CD4-positive, alpha-beta T cell treated with Interleukin-17A for 4 hours (primary cell): Measurements from ENCODE around the gene FOXL1.
A peak's percentile ranks its signal among the peaks of the same experiment; 100 is the strongest.
"Not testable (repeated sequence)": the region's sequence is repeated elsewhere in the genome, so short reads cannot be mapped to it uniquely, and the experiment has no call there.

ENCODE experiments used
- DNase-seq: peaks from one replicate; pipeline ENCODE4 v3.0.0-alpha.2; 2020; ENCODE audit warnings: mixed read lengths

The FOXL1 gene

DNA sequence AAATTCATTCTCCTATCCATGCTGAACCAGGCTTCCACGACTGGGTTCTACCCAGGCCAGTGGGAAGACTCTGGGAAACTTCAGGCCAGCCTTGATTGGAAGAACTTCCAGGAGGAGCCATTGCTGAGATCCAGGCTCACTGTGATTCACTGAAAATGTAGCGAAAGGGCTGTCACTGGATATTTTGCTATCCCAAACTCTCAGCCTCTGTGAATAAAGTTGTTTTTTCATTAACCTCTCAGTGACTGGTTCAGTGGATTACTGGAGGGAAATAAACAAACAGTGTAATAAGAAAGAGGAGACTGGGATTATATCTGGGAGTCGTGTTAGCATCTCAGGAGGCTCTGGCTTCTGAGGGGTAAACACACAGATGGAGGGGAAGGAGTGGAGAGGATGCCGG, 3.1 kb downstream of the FOXL1 start:
- DNase-seq = no peak

- DNase-seq = no peak
Measured at GRCh38 chr16:86584071-86584685, 5.8 kb downstream of the FOXL1 start.

DNA sequence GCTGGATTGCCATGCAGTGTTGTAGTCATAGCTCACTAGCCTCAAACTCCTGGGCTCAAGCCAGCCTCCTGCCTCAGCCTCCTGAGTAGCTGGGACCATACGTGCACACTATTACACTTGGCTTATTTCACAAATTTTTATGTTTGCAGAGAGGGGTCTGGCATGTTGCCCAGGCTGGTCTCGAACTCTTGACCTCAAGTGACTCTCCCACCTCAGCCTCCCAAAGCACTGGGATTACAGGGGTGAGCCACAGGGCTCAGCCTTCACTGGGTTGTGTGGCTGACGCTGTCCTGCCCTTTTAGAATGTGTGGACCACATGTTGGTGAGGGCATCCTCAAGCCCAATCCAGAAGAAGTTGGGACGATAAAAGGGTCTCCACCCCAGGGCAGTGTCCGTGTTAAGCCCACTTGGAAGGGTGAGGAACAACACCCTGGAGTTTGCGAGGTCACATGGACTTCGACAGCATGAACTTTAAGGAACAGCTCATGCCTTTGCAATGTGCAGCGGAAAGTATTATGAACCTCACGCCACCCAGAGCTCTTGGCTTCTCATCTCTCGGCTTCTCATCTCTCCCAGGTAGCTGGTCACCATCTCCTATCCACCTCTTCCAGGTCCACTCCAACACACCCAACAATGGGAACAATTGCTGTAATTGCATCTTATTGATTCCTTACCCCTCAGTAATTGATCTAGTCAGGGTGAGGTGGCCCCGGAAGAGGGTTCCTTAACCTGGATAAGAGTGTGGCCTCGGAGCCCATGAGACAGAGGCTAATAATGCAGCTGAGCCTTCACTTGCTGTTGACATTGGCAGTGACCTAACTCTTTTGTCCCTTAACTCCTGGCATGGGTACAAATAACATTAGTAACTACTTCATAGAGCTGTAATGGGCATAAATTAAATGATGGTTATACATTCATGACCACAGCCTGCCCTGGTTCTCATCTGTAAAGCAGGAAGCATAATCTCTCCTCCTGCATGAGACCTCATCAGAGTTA, 6.7 kb downstream of the FOXL1 start:
- DNase-seq = no peak

DNA sequence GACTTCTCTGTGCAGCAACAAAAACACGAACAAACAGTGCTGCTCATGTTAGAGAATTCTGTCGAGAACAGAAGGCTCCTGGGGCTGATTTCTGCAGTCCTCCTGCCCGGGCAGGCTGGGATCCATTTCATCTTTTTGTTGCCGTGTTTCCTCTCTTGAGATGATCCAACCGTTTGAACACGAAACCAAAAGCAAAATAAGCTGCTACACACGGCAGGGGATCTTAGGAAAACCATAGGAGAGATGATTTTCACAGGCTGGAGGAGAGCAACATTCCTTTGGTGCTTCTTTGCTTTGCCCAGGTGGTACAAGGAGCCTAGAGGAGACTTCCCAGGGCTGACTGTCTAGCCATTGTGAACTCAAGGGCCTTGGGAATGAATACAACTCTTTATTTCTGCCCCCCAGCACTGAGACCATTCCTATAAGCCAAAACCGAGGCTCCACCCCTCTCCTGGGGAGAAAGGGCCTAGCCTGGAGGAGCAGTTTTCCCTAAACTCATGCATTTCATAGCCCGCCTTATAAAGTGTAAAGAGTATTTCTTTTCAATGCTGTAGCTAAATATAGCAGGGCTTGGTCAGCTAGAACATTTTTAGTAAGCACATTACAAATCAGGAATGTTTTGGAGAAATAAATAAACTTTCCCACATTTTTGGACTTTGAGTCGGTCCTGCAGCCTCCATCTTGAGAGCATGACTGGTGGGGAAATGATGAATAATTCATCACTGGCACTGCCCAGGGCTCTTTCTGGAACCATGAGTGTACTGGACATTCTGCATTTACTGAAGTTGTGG, 7.7 kb downstream of the FOXL1 start:
- no peak for DNase-seq

DNA sequence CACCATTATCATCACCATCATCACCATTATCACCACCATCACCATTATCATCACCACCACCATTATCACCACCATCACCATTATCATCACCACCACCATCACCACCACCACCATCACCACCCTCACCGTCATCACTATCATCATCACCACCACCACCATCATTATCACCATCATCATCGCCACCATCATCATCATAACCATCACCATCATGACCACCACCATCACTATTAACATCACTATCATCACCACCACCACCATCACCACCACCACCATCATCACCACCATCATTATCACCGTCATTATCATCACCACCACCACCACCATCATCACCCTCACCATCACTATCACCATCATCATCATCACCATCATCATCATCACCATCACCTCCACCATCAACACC, 9.1 kb downstream of the FOXL1 start:
- no peak for DNase-seq

DNA sequence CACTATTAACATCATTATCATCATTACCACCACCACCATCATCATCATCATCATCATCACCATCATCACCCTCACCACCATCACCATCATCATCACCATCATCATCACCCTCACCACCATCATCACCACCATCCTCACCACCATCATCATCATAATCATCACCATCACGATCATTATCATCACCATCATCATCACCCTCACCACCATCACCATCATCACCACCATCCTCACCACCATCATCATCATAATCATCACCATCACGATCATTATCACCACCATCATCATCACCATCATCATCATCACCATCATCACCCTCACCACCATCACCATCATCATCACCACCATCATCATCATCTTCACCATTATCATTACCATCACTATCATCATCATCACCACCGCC, 9.6 kb downstream of the FOXL1 start:
- not testable (repeated sequence) for DNase-seq

DNA sequence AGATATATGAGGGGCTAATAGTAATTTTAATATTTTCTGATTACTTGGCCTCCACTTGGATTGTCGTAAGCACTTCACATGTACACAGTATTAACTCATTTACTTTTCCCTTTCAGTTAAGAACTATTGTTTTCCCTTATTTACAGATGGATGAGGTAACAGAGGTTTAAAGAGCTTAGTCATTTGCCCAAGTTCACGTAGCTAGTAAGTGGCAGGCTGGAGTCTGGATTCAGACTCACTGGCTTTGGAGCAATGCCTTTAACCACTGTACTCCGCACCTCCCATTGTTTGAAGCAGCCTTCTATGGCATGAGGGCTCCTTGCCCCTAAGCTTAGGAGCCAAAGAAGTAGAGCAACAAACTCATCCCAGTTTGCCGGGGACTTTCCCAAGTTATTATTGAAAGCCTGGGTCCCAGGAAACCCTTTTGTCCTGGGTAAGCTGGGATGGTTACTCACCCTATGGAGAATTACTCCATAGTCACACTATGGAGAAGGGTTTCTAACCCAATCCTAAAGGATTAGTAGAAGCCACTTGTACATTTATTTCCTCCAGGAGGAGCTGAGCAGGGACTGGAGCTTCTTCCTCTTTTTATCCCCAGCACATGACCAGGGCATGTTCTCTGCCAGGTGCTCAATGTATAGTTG, 12.3 kb downstream of the FOXL1 start:
- no peak for DNase-seq

- no peak for DNase-seq
Measured at GRCh38 chr16:86591270-86591669, 12.9 kb downstream of the FOXL1 start.

DNA sequence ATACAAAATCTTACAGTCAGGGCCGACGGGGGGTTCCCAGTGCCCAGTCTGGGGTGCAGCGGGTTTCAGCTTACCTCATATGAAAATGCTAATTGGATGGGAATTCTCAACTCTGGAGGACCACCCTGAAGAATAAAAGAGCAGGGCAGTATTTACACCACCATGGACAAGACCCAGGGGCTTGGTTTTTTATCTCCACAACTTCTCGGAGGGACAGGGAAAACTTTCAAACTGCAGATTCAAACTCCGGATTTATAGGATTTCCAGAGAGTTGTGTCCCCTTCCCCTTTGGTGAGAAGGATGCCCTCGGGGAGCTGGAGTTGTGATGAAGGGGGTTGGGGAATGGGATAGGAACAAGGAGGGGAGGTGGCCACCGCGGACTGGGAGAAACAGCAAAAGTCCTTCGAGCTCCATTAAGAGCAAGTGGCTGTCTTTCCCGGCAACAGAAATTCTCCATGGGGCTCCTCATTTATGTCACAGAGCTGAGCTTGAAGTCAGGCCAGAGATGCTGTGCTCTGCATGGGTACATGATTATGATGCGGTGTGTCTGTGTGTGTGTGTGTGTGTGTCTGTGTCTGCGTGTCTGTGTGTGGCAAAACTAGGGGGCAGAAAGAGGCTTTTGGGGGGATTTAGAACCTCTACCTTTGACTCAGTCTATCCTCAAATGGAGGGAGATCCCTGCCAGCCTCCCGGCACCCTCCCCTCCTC, 15.7 kb downstream of the FOXL1 start:
- no peak for DNase-seq

GRCh38 chr16:86594721-86595120, 16.4 kb downstream of the FOXL1 start:
- DNase-seq = no peak

DNA sequence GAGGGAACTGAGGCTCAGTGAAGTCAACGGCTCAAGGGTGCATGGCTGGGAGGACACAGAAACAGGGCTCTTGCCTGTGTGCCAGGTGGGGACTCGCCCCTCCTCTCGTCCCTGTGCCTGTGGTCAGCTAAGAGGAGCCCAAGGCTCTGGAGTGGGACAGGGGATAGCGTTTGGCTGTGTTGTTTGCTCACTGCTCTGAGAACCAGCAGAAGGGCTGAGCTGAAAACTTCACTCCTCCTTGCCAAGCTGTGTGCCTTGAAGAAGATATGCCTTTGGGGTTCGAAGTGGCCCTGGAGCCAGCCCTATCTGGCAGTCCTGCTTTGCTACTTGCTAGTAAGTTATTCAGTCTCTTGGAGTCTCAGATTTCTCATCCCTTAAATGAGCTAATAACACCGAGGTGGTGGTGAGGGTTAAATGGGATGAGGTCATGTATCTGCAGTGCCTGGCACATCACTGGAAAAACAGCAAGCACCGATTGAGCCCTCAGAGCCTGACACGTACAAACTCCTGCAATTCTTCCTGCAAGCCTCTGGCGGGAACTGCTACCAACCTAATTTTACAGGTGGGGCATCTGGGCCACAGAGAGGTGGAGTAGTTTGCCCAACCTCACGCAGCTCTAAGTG, 17.7 kb downstream of the FOXL1 start:
- DNase-seq = no peak

- DNase-seq = no peak
Measured at GRCh38 chr16:86597126-86597879, 19.0 kb downstream of the FOXL1 start.

DNA sequence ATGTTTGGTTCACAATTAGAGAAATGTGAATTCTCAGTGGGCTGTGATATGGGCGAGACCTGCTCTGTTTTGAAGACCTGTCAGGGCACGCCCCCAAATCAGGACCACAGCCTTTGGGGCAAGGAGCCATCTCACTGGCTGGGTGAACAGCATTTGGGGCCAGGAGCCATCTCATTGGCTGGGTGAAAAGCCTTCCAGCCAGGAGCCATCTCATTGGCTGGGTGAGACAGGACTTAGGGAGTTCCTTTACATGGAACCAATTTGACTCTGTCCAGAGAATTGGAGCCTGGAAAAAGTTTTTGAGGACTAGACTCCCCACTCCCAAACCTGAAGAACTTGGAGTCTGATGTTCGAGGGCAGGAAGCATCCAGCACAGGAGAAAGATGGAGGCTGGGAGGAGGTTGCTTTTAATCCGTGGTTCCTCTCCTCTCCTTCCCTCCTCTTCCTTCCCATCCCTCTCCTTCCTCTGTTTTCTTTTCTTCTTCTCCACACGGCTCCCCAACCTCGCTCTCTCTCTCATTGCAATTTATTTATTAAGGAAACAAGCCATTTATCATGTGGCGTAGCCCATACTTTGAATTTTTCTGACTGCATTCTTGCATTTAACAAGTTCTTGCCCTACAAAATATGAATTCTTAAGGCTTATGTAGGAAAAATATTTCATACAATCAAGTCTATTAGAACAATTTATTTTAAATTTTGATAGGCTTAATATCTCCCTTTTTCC, 19.7 kb downstream of the FOXL1 start:
- DNase-seq = no peak

GRCh38 chr16:86598607-86599565, 20.5 kb downstream of the FOXL1 start:
- DNase-seq = no peak

- no peak for DNase-seq
Measured at GRCh38 chr16:86601356-86601755, 23.0 kb downstream of the FOXL1 start.

- no peak for DNase-seq
Measured at GRCh38 chr16:86602521-86602920, 24.2 kb downstream of the FOXL1 start.

- DNase-seq = peak; percentile 53
Measured at GRCh38 chr16:86604436-86605193, 26.3 kb downstream of the FOXL1 start.

DNA sequence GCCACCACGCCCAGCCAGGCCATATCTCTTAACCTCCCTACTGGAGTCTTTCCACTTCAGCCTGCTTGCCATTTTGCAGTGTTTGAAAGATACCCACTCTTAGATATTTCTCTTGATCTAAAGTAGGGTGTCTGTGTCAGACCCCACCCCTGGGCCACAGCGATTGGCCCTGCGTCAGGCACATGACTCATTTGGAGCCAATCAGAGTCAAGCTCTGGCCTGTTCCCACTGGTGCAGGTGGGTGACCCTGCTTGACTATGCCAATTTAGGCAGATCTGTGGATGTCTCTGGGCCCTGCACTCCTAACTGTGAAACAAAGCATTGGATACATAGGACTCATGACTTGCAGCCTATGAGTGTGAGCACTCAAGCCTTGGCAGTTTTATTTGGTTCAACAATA, 27.6 kb downstream of the FOXL1 start:
- no peak for DNase-seq
